Keratinocyte (primary cell): ENCODE results near the gene SGCE. TPM values are rescaled to one million over a fixed set of nuclear protein-coding genes. Genes with fewer than 3 reads are reported as not detected.

Experiments used
- DNase-seq: peaks from one replicate; pipeline ENCODE4 v3.0.0-alpha.2; 2011; ENCODE audit warnings: low read depth, missing footprints, low spot score
- FAIRE-seq: peaks from 2 replicates; lab custom pipeline; 2011; peaks lifted over from hg19 to GRCh38; lab: Jason Lieb, UNC
- H2AFZ ChIP-seq: 2 replicates; pipeline ENCODE4 v1.6.0; 2012; ENCODE audit warnings: low read length, control low read depth, inconsistent platforms; ENCODE audit not compliant: control insufficient read depth
- H3K27ac ChIP-seq: 2 replicates; pipeline ENCODE4 v1.5.1; 2011; ENCODE audit warnings: low read length; ENCODE audit not compliant: control insufficient read depth, insufficient read depth
- H3K27me3 ChIP-seq: 3 replicates; pipeline ENCODE4 v1.6.0; 2011; ENCODE audit warnings: low read length; ENCODE audit not compliant: control insufficient read depth, insufficient read depth; ENCODE audit errors: extremely low read depth
- H3K36me3 ChIP-seq, 2 experiments: 2 replicates in 1 of 2; 3 replicates in 1 of 2; pipeline ENCODE4 v1.5.1; 2011; ENCODE audit warnings: low read length in 2 of 2, mild to moderate bottlenecking in 1 of 2; ENCODE audit not compliant: control insufficient read depth in 2 of 2, insufficient read depth in 2 of 2; ENCODE audit errors: extremely low read depth in 1 of 2
- H3K4me1 ChIP-seq: 3 replicates; pipeline ENCODE4 v1.5.1; 2011; ENCODE audit warnings: low read length; ENCODE audit not compliant: control insufficient read depth, insufficient read depth; ENCODE audit errors: extremely low read depth
- H3K4me2 ChIP-seq: 3 replicates; pipeline ENCODE4 v1.6.0; 2011; ENCODE audit warnings: low read depth, low read length; ENCODE audit not compliant: control insufficient read depth, insufficient read depth; ENCODE audit errors: extremely low read depth
- H3K4me3 ChIP-seq, 3 experiments: fragments of 200-600 bp in 1 of 3; sonication (generic) in 1 of 3; 2 replicates in 2 of 3; 3 replicates in 1 of 3; pipeline ENCODE4 v1.5.1; 2011 to 2016; ENCODE audit warnings: low read length in 3 of 3, mild to moderate bottlenecking in 3 of 3, control low read depth in 2 of 3, inconsistent platforms in 1 of 3, low read depth in 1 of 3, mixed read lengths in 1 of 3, mixed run types in 1 of 3, moderate library complexity in 1 of 3; ENCODE audit not compliant: control insufficient read depth in 2 of 3, insufficient read depth in 2 of 3; ENCODE audit errors: extremely low read depth in 1 of 3
- H3K79me2 ChIP-seq: 2 replicates; pipeline ENCODE4 v1.6.0; 2012; ENCODE audit warnings: low read length; ENCODE audit not compliant: control insufficient read depth, insufficient read depth
- H3K9ac ChIP-seq: 3 replicates; pipeline ENCODE4 v1.6.0; 2011; ENCODE audit warnings: low read length; ENCODE audit not compliant: control insufficient read depth, insufficient read depth; ENCODE audit errors: extremely low read depth
- H3K9me1 ChIP-seq: 3 replicates; pipeline ENCODE4 v1.6.0; 2011; ENCODE audit warnings: low read length; ENCODE audit not compliant: control insufficient read depth, insufficient read depth; ENCODE audit errors: extremely low read depth
- H3K9me3 ChIP-seq: 2 replicates; pipeline ENCODE4 v1.5.1; 2012; ENCODE audit warnings: low read depth, low read length; ENCODE audit not compliant: control insufficient read depth
- H4K20me1 ChIP-seq: 3 replicates; pipeline ENCODE4 v1.6.0; 2011; ENCODE audit warnings: low read length; ENCODE audit not compliant: control insufficient read depth, insufficient read depth; ENCODE audit errors: extremely low read depth
- EZH2 ChIP-seq: IDR thresholded peaks from one replicate; pipeline ENCODE4 v1.6.1; 2012; ENCODE audit warnings: inconsistent platforms, mild to moderate bottlenecking, low read length, moderate library complexity
- dilution Hi-C: fragments of 300-500 bp; cut with MboI; formaldehyde crosslinking; loops from one replicate; pipeline ENCODE4 v1.7.0; 2020; ENCODE audit warnings: low sequenced_read_pairs; ENCODE audit not compliant: extremely low pct_ligation_motif_present
- polyA plus RNA-seq, 5 experiments: library from polyadenylated mRNA; depleted of rRNA in 3 of 5; stranded (reverse) in 3 of 5; stranded (forward) in 1 of 5; unstranded in 1 of 5; fragments of >200 nt; gene quantifications; 1 replicate in 1 of 5; 2 replicates in 3 of 5; 3 replicates in 1 of 5; pipeline versions ENCODE4 v1.2.1 to v1.2.3, GENCODE V29; 2011 to 2012; ENCODE audit warnings: missing spikeins in 2 of 5, low read depth in 1 of 5, low replicate concordance in 1 of 5
- TF ChIP-seq, protein P1 (sequence below), 3 experiments: IDR thresholded peaks in 1 of 3; conservative IDR thresholded peaks in 1 of 3; optimal IDR thresholded peaks in 1 of 3; 2 replicates in 2 of 3; 3 replicates in 1 of 3; pipeline versions ENCODE3 to v1.5.1; 2011; ENCODE audit warnings: low read length in 3 of 3, mild to moderate bottlenecking in 3 of 3, moderate library complexity in 2 of 3, control low read depth in 1 of 3, inconsistent platforms in 1 of 3; ENCODE audit not compliant: insufficient read depth in 2 of 3; ENCODE audit errors: extremely low read depth in 1 of 3

SGCE gene
- polyA plus RNA-seq, 1 donor (not counting 4 experiments of a cell fraction or from before 2014, with no cell fraction given), result 7.9 TPM

DNA sequence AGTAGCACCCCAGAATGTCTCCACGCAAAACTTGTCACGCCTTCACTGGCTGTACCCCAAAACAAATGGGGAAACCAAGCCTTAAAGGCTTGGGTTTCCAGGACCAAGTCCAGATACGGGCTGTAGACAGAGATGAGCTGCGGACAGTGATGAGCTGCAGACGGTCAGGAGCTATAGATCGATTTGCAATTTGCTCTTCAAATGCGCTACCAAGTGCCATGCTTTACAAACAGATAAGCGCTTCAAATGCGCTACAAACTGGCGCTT lies 658 bp upstream of the SGCE start:
- Histone ChIP-seq H3K9me3 (no peaks in the 10 kb centered on the region), H4K20me1 (no peaks in the 10 kb centered on the region), H3K27me3 (peaks cover 30% of the 10 kb centered on the region), H3K4me1 (peaks cover 14% of the 10 kb centered on the region), H3K9ac (no peak overlapping the region), H3K9me1 (no peaks in the 10 kb centered on the region), H3K4me2 (peak overlapping the region; percentile 77), H3K27ac (no peak overlapping the region), H3K4me3 (peak overlapping the region; percentile 1 to 63 (median 55)), H2AFZ (peak overlapping the region; percentile 42), H3K79me2 (no peaks in the 10 kb centered on the region), H3K36me3 (no peaks in the 10 kb centered on the region)
- DNase-seq, result no peak
- TF ChIP-seq, protein P1, sequence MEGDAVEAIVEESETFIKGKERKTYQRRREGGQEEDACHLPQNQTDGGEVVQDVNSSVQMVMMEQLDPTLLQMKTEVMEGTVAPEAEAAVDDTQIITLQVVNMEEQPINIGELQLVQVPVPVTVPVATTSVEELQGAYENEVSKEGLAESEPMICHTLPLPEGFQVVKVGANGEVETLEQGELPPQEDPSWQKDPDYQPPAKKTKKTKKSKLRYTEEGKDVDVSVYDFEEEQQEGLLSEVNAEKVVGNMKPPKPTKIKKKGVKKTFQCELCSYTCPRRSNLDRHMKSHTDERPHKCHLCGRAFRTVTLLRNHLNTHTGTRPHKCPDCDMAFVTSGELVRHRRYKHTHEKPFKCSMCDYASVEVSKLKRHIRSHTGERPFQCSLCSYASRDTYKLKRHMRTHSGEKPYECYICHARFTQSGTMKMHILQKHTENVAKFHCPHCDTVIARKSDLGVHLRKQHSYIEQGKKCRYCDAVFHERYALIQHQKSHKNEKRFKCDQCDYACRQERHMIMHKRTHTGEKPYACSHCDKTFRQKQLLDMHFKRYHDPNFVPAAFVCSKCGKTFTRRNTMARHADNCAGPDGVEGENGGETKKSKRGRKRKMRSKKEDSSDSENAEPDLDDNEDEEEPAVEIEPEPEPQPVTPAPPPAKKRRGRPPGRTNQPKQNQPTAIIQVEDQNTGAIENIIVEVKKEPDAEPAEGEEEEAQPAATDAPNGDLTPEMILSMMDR (optimal IDR thresholded peaks at IDR 0.05 in 1 of 3, IDR thresholded peaks at IDR 0.05 in 1 of 3, conservative IDR thresholded peaks at IDR 0.05 in 1 of 3; ENCODE audit: extremely low read depth in 1 of 3, insufficient read depth in 2 of 3, low read length in 3 of 3), result no peak
- no peak for TF ChIP-seq EZH2
- no peak for FAIRE-seq
- dilution Hi-C loops, result no loop called here

DNA sequence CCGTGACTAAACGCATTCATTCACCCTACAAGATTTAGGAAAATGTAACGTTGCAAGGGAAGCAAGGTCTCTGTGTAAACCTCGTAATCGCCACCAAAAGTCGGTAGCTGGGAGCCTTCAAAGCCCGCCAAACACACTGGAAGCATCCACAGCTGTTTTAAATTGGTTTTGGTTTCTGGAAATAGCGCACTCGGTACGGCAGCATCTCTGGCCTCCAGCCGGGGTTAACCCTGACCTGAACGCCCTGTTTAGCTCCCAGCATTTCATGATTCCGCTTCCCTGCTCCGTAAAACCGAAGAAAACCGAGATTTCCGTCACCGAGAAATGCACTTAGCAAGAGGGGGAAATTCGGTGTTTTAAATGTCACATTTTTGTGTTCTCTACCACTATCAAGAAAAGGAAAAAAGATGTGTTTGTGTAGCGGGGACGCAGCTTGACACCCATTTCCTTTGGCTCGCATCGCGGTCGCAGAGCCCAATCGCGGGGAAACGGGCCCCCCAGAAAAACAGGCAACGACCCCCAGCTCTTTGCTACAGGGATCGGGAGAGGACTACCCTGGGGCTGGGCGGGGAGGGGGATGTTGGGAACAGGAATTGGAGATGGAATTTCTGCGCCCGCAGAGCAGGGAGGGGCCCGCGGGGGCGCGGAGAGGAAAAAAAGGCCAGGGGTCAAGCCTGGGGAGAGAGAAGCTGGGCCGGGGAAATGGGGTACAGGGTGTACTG lies 646 bp downstream of the SGCE start:
- peak overlapping the region; percentile 9 for H3K9ac ChIP-seq
- FAIRE-seq (peak; percentile 9), DNase-seq (no peak)
- peaks cover 14% of the 10 kb centered on the region for H3K4me1 ChIP-seq
- H3K79me2 ChIP-seq, result no peaks in the 10 kb centered on the region
- peak overlapping the region; percentile 82 for H2AFZ ChIP-seq
- no peaks in the 10 kb centered on the region for H3K9me1 ChIP-seq
- peak overlapping the region; percentile 3 for H3K27ac ChIP-seq
- H4K20me1 ChIP-seq, result no peaks in the 10 kb centered on the region
- peak overlapping the region; percentile 85 for H3K4me2 ChIP-seq
- dilution Hi-C loops, result no loop called here
- no peaks in the 10 kb centered on the region for H3K9me3 ChIP-seq
- peak overlapping the region; percentile 36 to 63 (median 47) for H3K4me3 ChIP-seq
- no peaks in the 10 kb centered on the region for H3K36me3 ChIP-seq
- TF ChIP-seq, protein P1 (optimal IDR thresholded peaks at IDR 0.05 in 1 of 3, IDR thresholded peaks at IDR 0.05 in 1 of 3, conservative IDR thresholded peaks at IDR 0.05 in 1 of 3; ENCODE audit: extremely low read depth in 1 of 3, insufficient read depth in 2 of 3, low read length in 3 of 3), result no peak
- peak; percentile 82 for TF ChIP-seq EZH2
- peaks cover 30% of the 10 kb centered on the region for H3K27me3 ChIP-seq
